Fibroblast of gingiva (primary cell): ENCODE results near the gene ESYT3.
"Not testable (repeated sequence)": the region's sequence is repeated elsewhere in the genome, so short reads cannot be mapped to it uniquely, and the experiment has no call there.

Source experiments
- DNase-seq: peaks from one replicate; pipeline ENCODE4 v3.0.0-alpha.2; 2011; ENCODE audit warnings: low read depth

Gene ESYT3

GRCh38 chr3:138460536-138461205 lies 26.3 kb downstream of the ESYT3 start:
- no peak for DNase-seq

GRCh38 chr3:138461246-138461645 lies 26.8 kb downstream of the ESYT3 start:
- no peak for DNase-seq

- no peak for DNase-seq
Measured at GRCh38 chr3:138461896-138462295, 27.5 kb downstream of the ESYT3 start.

- DNase-seq: no peak
Measured at GRCh38 chr3:138463724-138464490, 29.5 kb downstream of the ESYT3 start.

- DNase-seq: no peak
Measured at GRCh38 chr3:138464491-138464860, 30.1 kb downstream of the ESYT3 start.

GRCh38 chr3:138465451-138465850 lies 31.0 kb downstream of the ESYT3 start:
- DNase-seq: no peak

- no peak for DNase-seq
Measured at GRCh38 chr3:138465925-138466324, 31.5 kb downstream of the ESYT3 start.

GRCh38 chr3:138467931-138468330 lies 33.5 kb downstream of the ESYT3 start:
- no peak for DNase-seq

- DNase-seq: no peak
Measured at GRCh38 chr3:138468451-138468850, 34.0 kb downstream of the ESYT3 start.

GRCh38 chr3:138468886-138469285 lies 34.5 kb downstream of the ESYT3 start:
- DNase-seq: peak; percentile 18

GRCh38 chr3:138469874-138470273 lies 35.5 kb downstream of the ESYT3 start:
- no peak for DNase-seq

GRCh38 chr3:138470687-138471086 lies 36.3 kb downstream of the ESYT3 start:
- DNase-seq: no peak

GRCh38 chr3:138471481-138471880 lies 37.1 kb downstream of the ESYT3 start:
- DNase-seq: no peak

GRCh38 chr3:138472141-138472825 lies 37.9 kb downstream of the ESYT3 start:
- DNase-seq: no peak

GRCh38 chr3:138473391-138473790 lies 39.0 kb downstream of the ESYT3 start:
- DNase-seq: no peak

- DNase-seq: no peak
Measured at GRCh38 chr3:138474163-138474562, 39.7 kb downstream of the ESYT3 start.

GRCh38 chr3:138476526-138476925 lies 42.1 kb downstream of the ESYT3 start:
- DNase-seq: no peak

GRCh38 chr3:138477120-138477519 lies 42.7 kb downstream of the ESYT3 start:
- no peak for DNase-seq

GRCh38 chr3:138477801-138478200 lies 43.4 kb downstream of the ESYT3 start:
- DNase-seq: no peak

GRCh38 chr3:138479438-138479863 lies 45.0 kb downstream of the ESYT3 start:
- peak; percentile 30 for DNase-seq

GRCh38 chr3:138484672-138485071 lies 50.3 kb downstream of the ESYT3 start:
- not testable (repeated sequence) for DNase-seq

GRCh38 chr3:138486580-138486979 lies 52.2 kb downstream of the ESYT3 start:
- DNase-seq: not testable (repeated sequence)

- no peak for DNase-seq
Measured at GRCh38 chr3:138491971-138492370, 57.6 kb downstream of the ESYT3 start.
